Stimulated activated CD8-positive, alpha-beta memory T cell treated with anti-CD3 and anti-CD28 coated beads, Interleukin-15, amount 100 ng/mL, for 1 hour (primary cell): Measurements from ENCODE around the gene KLRC3.
"Not testable (repeated sequence)": the region's sequence is repeated elsewhere in the genome, so short reads cannot be mapped to it uniquely, and the experiment has no call there.

Experiments used
- DNase-seq: peaks from one replicate; pipeline ENCODE4 v3.0.0-alpha.2; 2020; ENCODE audit warnings: low read depth

The KLRC3 gene

DNA sequence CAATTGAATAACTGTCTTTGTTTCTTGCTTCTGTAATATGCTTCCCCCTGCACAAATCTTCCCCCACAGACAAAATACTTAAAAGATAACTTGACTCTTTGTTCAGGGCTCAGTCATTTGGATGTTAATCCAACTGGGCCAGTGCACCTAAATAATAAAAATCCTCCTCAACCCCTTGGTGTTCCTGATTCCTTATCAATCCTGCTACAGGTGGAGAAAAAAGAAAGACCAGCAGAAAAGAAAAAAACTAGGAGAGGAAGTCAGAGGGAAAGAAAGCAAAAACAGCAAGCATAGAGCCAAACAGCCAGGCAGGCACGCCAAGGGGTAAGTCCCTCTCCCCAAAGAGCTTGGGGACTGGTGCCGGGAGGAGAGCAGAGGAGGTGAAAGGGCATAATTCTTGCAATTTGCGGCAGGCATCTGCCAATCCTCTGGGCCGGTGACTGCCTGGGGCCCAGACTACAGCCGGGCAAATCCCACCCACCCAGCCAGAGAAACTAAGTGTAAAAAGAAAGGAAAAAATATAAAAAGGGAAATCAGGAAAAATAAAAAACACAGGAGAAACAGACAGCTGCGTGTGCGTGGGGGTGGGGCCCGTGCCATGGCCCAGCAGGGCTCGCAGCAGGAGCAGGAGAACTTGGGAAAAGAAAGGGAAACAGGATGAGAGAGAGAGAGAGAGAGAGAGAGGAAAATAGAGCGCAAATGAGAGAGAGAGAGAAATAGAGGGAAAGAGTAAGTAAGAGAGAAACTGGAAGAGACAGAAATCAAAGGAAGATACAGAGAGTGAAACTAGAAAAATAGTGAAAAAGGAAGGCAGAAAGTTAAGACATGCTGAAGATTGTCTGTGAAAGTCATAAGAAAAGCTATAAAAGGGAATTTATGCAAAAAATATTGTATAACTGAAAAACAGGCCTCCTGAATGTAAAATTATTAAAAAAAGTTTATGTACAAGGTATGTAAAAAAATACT lies 51.9 kb downstream of the KLRC3 start:
- no peak for DNase-seq

DNA sequence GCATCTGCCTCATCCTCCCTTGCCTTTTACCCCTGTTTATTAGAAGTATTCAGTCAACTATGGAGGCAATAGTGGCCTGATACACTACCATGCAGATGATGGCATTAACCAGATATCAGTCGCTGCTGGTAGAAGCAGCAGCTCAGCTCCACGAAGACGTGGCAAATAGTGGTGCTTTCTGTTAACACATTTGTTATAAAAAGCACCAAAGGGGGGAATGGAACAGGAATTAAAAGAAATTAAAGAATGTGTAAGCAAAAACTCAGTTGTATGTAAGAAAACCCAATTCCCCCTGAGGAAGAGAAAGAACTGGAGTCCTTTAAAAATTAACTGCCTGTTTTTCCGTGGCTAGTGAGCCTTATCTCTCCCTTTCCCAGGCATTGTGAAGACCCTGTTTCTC lies 52.7 kb downstream of the KLRC3 start:
- DNase-seq, result not testable (repeated sequence)

DNA sequence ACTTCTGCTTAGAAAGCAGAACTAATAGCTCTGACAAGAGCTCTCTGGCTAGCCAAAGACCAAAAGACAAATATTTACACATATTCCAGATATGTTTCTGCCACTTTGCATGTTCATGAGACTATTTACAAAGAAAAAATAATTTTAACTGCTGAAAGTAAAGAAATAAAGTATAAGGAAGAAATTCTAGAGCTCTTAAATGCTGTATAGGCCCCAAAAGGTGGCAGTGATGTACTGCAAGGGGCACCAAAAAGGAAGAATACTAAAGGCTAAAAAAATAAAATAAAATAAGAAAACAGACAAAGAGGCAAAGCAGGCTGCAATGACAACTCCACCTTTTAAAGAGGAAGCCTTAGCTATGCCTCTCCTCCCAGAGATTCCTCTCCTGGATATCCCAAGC lies 53.5 kb downstream of the KLRC3 start:
- DNase-seq, result no peak

DNA sequence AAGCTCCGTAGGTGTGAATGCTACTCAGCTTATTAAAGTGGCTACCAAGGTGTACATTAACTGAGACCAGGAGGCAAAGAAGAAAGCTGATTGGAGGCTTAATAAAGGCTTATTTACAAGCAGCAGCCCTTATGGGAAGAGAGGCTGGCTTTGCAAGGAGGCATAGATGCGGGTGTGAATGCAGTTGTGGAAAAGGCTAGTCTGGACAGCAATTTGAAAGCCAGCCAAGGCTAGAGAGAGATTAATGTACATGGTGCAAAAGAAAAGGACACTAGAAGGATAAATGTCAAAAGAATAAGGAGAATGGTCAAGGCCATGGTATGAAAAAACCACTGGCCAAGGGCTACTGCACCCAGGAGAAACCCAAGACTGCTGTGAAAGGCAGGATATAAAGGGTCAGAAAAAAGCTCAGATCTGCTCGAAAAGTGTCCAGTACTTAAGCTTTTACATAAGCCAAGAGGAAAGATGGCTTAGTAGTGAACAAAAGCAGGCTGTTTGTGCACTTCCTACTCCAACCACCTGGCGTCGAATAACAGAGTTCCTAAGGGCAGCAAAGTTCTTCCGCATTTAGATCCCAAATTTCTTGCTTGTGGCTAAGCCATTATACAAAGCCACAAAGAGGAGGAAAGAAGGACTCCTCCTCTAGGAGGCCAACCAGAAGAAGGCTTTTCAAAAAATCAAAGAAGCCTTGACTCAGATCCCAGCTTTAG lies 54.5 kb downstream of the KLRC3 start:
- DNase-seq, result no peak

DNA sequence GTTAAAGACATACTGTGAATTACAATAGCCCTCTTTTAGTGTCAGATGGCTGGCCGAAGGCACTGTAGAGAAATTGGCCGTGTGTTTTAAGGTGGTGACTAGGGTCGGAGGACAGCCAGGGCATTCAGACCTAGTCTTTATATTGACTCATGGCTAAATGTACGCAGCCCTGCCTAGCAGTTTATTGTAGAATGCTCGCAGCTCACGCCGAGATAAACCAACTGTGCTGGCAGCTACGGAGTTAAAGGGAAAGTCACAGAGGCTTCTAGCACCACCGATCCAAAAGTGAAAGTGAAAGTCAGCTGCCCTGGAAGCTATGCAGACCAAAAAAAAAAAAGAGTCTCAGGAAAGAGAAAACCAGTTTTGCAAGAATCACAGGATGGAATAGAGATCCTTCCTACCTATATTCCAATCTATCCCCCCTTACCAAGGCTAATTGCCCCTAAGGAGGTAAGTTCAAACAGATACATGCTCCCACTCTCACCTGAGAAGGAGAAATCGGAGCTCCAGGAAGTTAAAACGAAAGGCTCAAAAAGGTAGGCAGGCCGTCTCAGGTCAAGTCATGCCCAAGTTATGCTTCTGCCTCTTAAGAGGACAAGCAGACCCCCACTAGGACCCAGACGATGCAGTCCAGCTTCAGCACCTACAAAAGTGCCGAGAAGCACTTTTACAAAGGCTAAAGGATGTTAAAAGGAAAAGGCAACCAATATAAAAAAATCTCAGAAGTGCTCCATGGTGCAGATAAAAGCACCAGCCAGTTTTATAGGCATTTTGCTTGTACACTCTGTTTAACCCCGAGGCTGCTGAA lies 55.4 kb downstream of the KLRC3 start:
- no peak for DNase-seq

DNA sequence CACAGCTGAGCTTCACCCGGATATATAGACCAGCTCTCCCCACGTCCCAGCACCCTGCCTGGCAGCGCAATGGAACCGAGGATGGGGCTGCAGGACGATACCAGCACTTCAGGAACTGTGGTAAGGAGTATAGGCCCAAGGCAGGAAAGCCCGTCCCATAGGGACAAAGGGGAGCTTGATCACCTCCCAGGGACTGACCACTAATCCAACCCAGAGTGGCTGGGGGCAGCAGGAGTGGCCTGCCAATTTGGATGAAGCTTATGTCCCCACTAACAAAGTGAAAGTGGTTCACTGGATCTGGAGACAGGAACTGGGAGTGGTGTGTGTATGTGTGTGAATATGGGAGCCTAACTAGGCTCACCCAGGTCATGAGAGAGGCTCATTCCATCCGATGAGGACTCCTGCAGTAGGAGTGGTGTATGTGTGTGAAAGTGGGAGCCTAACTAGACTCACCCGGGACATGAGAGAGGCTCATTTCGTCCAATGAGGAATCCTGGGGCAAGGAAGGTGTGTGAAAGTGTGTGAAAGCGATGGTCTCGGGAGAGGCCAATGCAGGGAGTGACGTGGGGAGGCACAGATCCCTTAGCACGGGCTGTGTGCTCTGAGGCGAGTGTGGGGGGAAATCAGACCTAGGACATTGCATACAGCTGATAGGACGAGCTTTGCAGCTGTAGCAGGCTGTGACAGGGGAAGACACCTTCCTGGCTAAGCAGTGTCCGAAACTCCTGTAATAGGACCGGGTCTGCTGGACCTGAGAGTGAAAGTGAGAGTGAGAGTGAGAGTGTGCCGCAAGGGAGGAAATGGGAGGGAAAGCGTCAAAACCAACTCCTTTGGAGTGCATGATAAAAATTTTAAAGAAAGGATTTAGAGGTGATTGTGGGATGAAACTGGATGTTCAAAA lies 56.2 kb downstream of the KLRC3 start:
- DNase-seq, result no peak

DNA sequence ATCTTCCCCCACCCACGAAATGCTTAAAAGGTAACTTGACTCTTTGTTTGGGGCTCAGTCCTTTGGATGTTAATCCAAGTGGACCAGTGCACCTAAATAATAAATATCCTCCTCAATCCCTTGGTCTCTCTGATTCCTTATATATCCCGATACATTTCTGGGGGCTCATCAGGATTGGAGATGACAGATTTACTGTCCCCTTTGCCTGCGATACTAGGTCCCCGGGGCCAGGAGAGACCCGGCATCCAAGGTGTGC lies 56.8 kb downstream of the KLRC3 start:
- DNase-seq, result no peak

DNA sequence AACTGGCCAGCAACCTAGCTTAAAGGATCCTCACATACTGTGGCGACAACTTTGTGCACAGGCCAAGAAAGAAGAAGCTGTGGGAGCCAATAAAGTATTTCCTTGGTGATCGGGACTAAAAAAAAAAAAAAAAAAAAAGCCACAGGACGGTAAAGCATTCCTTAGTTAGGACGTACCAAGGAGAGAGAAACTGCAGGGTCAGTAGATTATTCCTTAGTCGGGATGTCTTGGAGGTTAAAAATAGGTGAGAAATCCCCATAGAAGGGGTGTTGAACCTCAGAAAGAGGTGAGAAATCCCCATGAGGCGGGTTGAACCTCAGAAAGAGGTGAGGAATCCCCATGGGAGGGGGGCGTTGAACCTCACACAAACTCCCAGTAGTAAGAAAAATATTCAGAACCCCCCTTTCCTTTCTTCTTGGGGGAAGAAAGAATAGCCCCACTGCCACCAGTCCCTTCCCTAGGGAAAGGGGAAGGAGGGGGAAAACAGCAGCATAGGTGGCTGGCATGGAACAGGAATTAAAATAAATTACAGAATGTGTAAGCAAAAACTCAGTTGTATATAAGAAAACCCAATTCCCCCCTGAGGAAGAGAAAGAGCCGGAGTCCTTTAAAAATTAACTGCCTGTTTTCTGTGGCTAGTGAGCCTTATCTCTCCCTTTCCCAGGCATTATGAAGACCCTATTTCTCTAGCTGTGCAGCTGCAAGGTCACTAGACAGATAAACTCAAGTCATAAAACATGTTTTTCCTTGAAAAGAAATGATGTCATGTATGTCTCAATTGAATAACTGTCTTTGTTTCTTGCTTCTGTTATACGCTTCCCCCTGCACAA lies 57.4 kb downstream of the KLRC3 start:
- no peak for DNase-seq

DNA sequence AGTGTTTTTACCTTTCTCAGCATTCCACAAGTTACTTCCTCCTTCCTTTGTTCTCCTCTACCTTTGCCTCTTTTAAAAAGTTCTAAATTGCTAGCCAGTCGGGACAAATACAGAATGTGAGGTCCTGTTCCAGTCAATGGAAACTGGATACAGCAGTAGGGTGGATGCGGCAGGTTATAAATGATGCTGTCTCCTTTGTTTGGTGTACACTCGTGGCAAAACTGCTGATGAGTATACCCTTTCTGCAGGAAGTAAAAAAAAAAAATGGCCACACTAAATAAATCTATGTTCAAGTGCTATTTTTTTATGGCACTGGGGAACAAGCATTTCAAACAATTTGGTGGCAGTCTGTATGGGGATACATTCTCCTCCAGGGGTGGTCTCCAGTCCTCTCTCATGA lies 58.1 kb downstream of the KLRC3 start:
- DNase-seq, result no peak
